H9 (cell line): Measurements from ENCODE around the gene NUP214. TPM values are rescaled to one million over a fixed set of nuclear protein-coding genes. Genes with fewer than 3 reads are reported as not detected.

Experiments used
- DNase-seq: peaks from one replicate; pipeline ENCODE4 v3.0.0-alpha.2; 2017
- H2AFZ ChIP-seq: one replicate; pipeline ENCODE4 v1.6.1; 2013; ENCODE audit warnings: mild to moderate bottlenecking, low read length, control low read depth, moderate library complexity
- H2AK5ac ChIP-seq: 2 replicates; pipeline ENCODE4 v1.6.1; 2013; ENCODE audit warnings: low read length, control low read depth, mixed read lengths; ENCODE audit not compliant: insufficient read length
- H2BK120ac ChIP-seq: one replicate; pipeline ENCODE4 v1.6.1; 2013; ENCODE audit warnings: low read depth, mild to moderate bottlenecking, low read length, control low read depth, inconsistent platforms; ENCODE audit not compliant: poor library complexity, severe bottlenecking
- H2BK12ac ChIP-seq: 2 replicates; pipeline ENCODE4 v1.6.1; 2013; ENCODE audit warnings: low read length, control low read depth, mixed read lengths, low read depth; ENCODE audit not compliant: insufficient read length
- H2BK15ac ChIP-seq: 2 replicates; pipeline ENCODE4 v1.6.1; 2013; ENCODE audit warnings: low read depth, low read length, control low read depth
- H2BK20ac ChIP-seq: one replicate; pipeline ENCODE4 v1.6.1; 2013; ENCODE audit warnings: low read depth, mild to moderate bottlenecking, low read length, control low read depth, inconsistent platforms; ENCODE audit not compliant: poor library complexity, severe bottlenecking
- H2BK5ac ChIP-seq: 2 replicates; pipeline ENCODE4 v1.6.1; 2013; ENCODE audit warnings: low read length, control low read depth, mixed read lengths; ENCODE audit not compliant: insufficient read length
- H3K14ac ChIP-seq: 2 replicates; pipeline ENCODE4 v1.6.1; 2013; ENCODE audit warnings: low read length, control low read depth; ENCODE audit not compliant: insufficient read depth
- H3K18ac ChIP-seq: 2 replicates; pipeline ENCODE4 v1.6.1; 2013; ENCODE audit warnings: low read depth, mild to moderate bottlenecking, mixed read lengths, low read length, control low read depth; ENCODE audit not compliant: insufficient read length
- H3K23ac ChIP-seq: 2 replicates; pipeline ENCODE4 v1.6.1; 2013; ENCODE audit warnings: low read length, control low read depth, mixed read lengths, low read depth; ENCODE audit not compliant: insufficient read length
- H3K23me2 ChIP-seq: 2 replicates; pipeline ENCODE4 v1.6.1; 2013; ENCODE audit warnings: low read depth, mild to moderate bottlenecking, mixed read lengths, low read length, control low read depth; ENCODE audit not compliant: insufficient read length, poor library complexity, severe bottlenecking
- H3K27ac ChIP-seq: 2 replicates; pipeline ENCODE4 v1.5.1; 2013; ENCODE audit warnings: low read length, control low read depth, mixed read lengths, low read depth; ENCODE audit not compliant: insufficient read length
- H3K27me3 ChIP-seq: 2 replicates; pipeline ENCODE4 v1.6.1; 2013; ENCODE audit warnings: low read length, control low read depth, inconsistent platforms; ENCODE audit not compliant: insufficient read depth
- H3K4ac ChIP-seq: 2 replicates; pipeline ENCODE4 v1.6.1; 2013; ENCODE audit warnings: low read depth, mild to moderate bottlenecking, control low read depth, inconsistent platforms, low read length, moderate library complexity
- H3K4me1 ChIP-seq: 2 replicates; pipeline ENCODE4 v1.6.1; 2013; ENCODE audit warnings: low read length, control low read depth, inconsistent platforms; ENCODE audit not compliant: insufficient read depth
- H3K4me2 ChIP-seq: 2 replicates; pipeline ENCODE4 v1.6.1; 2013; ENCODE audit warnings: low read length, control low read depth, mixed read lengths; ENCODE audit not compliant: insufficient read length, insufficient read depth
- H3K56ac ChIP-seq: 2 replicates; pipeline ENCODE4 v1.6.1; 2013; ENCODE audit warnings: low read depth, mild to moderate bottlenecking, mixed read lengths, low read length, control low read depth; ENCODE audit not compliant: insufficient read length
- H3K79me1 ChIP-seq: 2 replicates; pipeline ENCODE4 v1.6.1; 2013; ENCODE audit warnings: low read depth, mild to moderate bottlenecking, moderate library complexity, low read length, control low read depth, inconsistent platforms; ENCODE audit not compliant: insufficient read depth, poor library complexity, severe bottlenecking
- H3K79me2 ChIP-seq: 2 replicates; pipeline ENCODE4 v1.6.1; 2013; ENCODE audit warnings: low read length, control low read depth, inconsistent platforms; ENCODE audit not compliant: insufficient read depth
- H3K9ac ChIP-seq: 2 replicates; pipeline ENCODE4 v1.6.1; 2013; ENCODE audit warnings: low read length, control low read depth, mixed read lengths; ENCODE audit not compliant: insufficient read length; ENCODE audit errors: extremely low read depth
- H3K9me3 ChIP-seq: one replicate; pipeline ENCODE4 v1.6.1; 2013; ENCODE audit warnings: low read depth, low read length, inconsistent platforms; ENCODE audit not compliant: control insufficient read depth
- H3T11ph ChIP-seq: one replicate; pipeline ENCODE4 v1.6.1; 2013; ENCODE audit warnings: mild to moderate bottlenecking, low read length, control low read depth, inconsistent platforms
- H4K20me1 ChIP-seq: one replicate; pipeline ENCODE4 v1.6.1; 2013; ENCODE audit not compliant: control insufficient read depth, insufficient read length, insufficient read depth
- H4K5ac ChIP-seq: 2 replicates; pipeline ENCODE4 v1.6.1; 2013; ENCODE audit warnings: low read depth, mild to moderate bottlenecking, mixed read lengths, low read length, control low read depth; ENCODE audit not compliant: insufficient read length
- H4K8ac ChIP-seq: replicated peaks from 2 replicates; pipeline ENCODE4 v1.6.1; 2013; ENCODE audit warnings: low read length, control low read depth, mixed read lengths, low read depth; ENCODE audit not compliant: insufficient read length
- H4K91ac ChIP-seq: 2 replicates; pipeline ENCODE4 v1.6.1; 2013; ENCODE audit warnings: low read depth, mild to moderate bottlenecking, moderate library complexity, mixed read lengths, low read length, control low read depth; ENCODE audit not compliant: insufficient read length
- H3K27ac Mint-ChIP-seq, 3 experiments: 2 replicates in 2 of 3; 3 replicates in 1 of 3; pipeline ENCODE4 v1.8.0; 2020 to 2021; ENCODE audit warnings: mixed read lengths in 3 of 3, mild to moderate bottlenecking in 1 of 3, moderate library complexity in 1 of 3
- H3K27me3 Mint-ChIP-seq: 2 replicates; pipeline ENCODE4 v1.8.0; 2021; ENCODE audit warnings: low read depth, mild to moderate bottlenecking, moderate library complexity, mixed read lengths
- H3K36me3 Mint-ChIP-seq, 3 experiments: 2 replicates in 2 of 3; 3 replicates in 1 of 3; pipeline ENCODE4 v1.8.0; 2020 to 2021; ENCODE audit warnings: low read depth in 3 of 3, mixed read lengths in 3 of 3; ENCODE audit not compliant: insufficient read depth in 1 of 3
- H3K4me1 Mint-ChIP-seq, 2 experiments: 2 replicates each; pipeline ENCODE4 v1.8.0; 2020; ENCODE audit warnings: mixed read lengths in 2 of 2
- H3K4me3 Mint-ChIP-seq, 2 experiments: 2 replicates in 1 of 2; 3 replicates in 1 of 2; pipeline ENCODE4 v1.8.0; 2020 to 2021; ENCODE audit warnings: mild to moderate bottlenecking in 2 of 2, mixed read lengths in 2 of 2, moderate library complexity in 1 of 2
- H3K9me3 Mint-ChIP-seq, 2 experiments: 2 replicates in 1 of 2; 3 replicates in 1 of 2; pipeline ENCODE4 v1.8.0; 2020; ENCODE audit warnings: mild to moderate bottlenecking in 2 of 2, mixed read lengths in 2 of 2, moderate library complexity in 1 of 2
- CTCF ChIP-seq: fragments of 200-600 bp; sonication (generic); conservative IDR thresholded peaks from 3 replicates; pipeline ENCODE4 v1.8.0; 2021; ENCODE audit warnings: antibody characterized with exemption, mild to moderate bottlenecking
- WGBS: extraction: QIAGEN DNeasy Blood & Tissue Kit; methylation state at CpG from one replicate; pipeline ENCODE4 v1.1.7; 2013; ENCODE audit warnings: missing lambda C conversion rate, low lambda C conversion rate, mixed read lengths; ENCODE audit not compliant: insufficient read length; ENCODE audit errors: extremely low coverage; 5-methylcytosine and 5-hydroxymethylcytosine counted together
- total RNA-seq: library from RNA; stranded (reverse); gene quantifications from 2 replicates; pipeline ENCODE4 v1.2.1, GENCODE V29; 2021

The NUP214 gene
- total RNA-seq, 1 experiment from 2014 or later, result 53.8 TPM

GRCh38 chr9:131278702-131279111 is 153.3 kb downstream of the NUP214 start:
- H3K27ac Mint-ChIP-seq, result no peak overlapping the region
- no peaks in the 10 kb centered on the region; a peak in 1 of 5 replicates for H3K9me3 Mint-ChIP-seq
- no CpG with 5 or more reads among the region's 10 CpGs for WGBS
- Histone ChIP-seq H4K20me1 (peaks cover 6% of the 10 kb centered on the region), H4K5ac (no peak overlapping the region), H2BK12ac (no peak overlapping the region), H3K79me1 (no peaks in the 10 kb centered on the region), H3K23me2 (peaks cover 9% of the 10 kb centered on the region), H3K9ac (no peak overlapping the region), H3K4me1 (peaks cover 3% of the 10 kb centered on the region; the same call in 1 of the 2 replicates), H3K18ac (no peak overlapping the region), H3K23ac (no peak overlapping the region), H3K27me3 (peaks cover 10% of the 10 kb centered on the region; the same call in 1 of the 2 replicates), H2BK20ac (no peak overlapping the region), H3K79me2 (no peaks in the 10 kb centered on the region), H3K14ac (no peak overlapping the region; the same call in 1 of the 2 replicates), H2BK15ac (no peak overlapping the region), H3T11ph (no peak overlapping the region), H2AK5ac (no peak overlapping the region), H4K8ac (no peak overlapping the region), H4K91ac (no peak overlapping the region), H2BK120ac (no peak overlapping the region), H3K56ac (no peak overlapping the region), H3K27ac (no peak overlapping the region), H2AFZ (no peak overlapping the region), H2BK5ac (no peak overlapping the region), H3K4ac (no peak overlapping the region), H3K9me3 (no peaks in the 10 kb centered on the region), H3K4me2 (peak overlapping the region; percentile 10)
- TF ChIP-seq CTCF, result no peak
- DNase-seq, result no peak
- no peaks in the 10 kb centered on the region; a peak in 1 of 7 replicates for H3K36me3 Mint-ChIP-seq
- peak overlapping the region in 1 of 2 experiments; percentile 58; a peak in 1 of 5 replicates for H3K4me3 Mint-ChIP-seq
- peaks cover 59% of the 10 kb centered on the region for H3K27me3 Mint-ChIP-seq
- peaks cover 26 to 41% of the 10 kb centered on the region in 2 experiments for H3K4me1 Mint-ChIP-seq
